HEK293 (cell line): ENCODE data around the gene MTCH1.
A peak's percentile ranks its signal among the peaks of the same experiment; 100 is the strongest.

Source experiments
- EGR2 ChIP-seq: fragments of 450-650 bp; formaldehyde crosslinking; IDR thresholded peaks from 2 replicates; pipeline ENCODE4 v1.5.1; 2016; ENCODE audit warnings: low read depth, missing biosample characterization, missing genetic modification characterization
- GLI4 ChIP-seq: fragments of 450-650 bp; formaldehyde crosslinking; IDR thresholded peaks from 2 replicates; pipeline ENCODE4 v1.5.1; 2016; ENCODE audit warnings: missing biosample characterization, missing genetic modification characterization
- KLF9 ChIP-seq: fragments of 450-650 bp; formaldehyde crosslinking; IDR thresholded peaks from 2 replicates; pipeline ENCODE4 v1.5.1; 2016; ENCODE audit warnings: missing biosample characterization, missing genetic modification characterization, low read depth
- MEIS1 ChIP-seq: sonication (generic); formaldehyde crosslinking; IDR thresholded peaks from 2 replicates; pipeline ENCODE4 v1.8.1; 2022; ENCODE audit warnings: missing genetic modification reagents, mild to moderate bottlenecking, borderline replicate concordance
- OVOL3 ChIP-seq: fragments of 450-650 bp; formaldehyde crosslinking; IDR thresholded peaks from 2 replicates; pipeline ENCODE4 v1.5.1; 2016; ENCODE audit warnings: missing biosample characterization, missing genetic modification characterization
- SALL2 ChIP-seq: fragments of 450-650 bp; formaldehyde crosslinking; IDR thresholded peaks from 2 replicates; pipeline ENCODE4 v1.5.0; 2017; ENCODE audit warnings: missing biosample characterization, mild to moderate bottlenecking, missing genetic modification characterization, borderline replicate concordance
- SP2 ChIP-seq: fragments of 450-650 bp; formaldehyde crosslinking; IDR thresholded peaks from 2 replicates; pipeline ENCODE4 v1.5.1; 2016; ENCODE audit warnings: missing biosample characterization, missing genetic modification characterization
- SP7 ChIP-seq: fragments of 450-650 bp; formaldehyde crosslinking; IDR thresholded peaks from 2 replicates; pipeline ENCODE4 v1.5.1; 2016; ENCODE audit warnings: missing biosample characterization, missing genetic modification characterization
- TRIM28 ChIP-seq: IDR thresholded peaks from 2 replicates; pipeline ENCODE4 v1.6.1; 2011; ENCODE audit warnings: low read length, control low read depth, borderline replicate concordance
- ZBTB17 ChIP-seq: fragments of 450-650 bp; formaldehyde crosslinking; IDR thresholded peaks from 2 replicates; pipeline ENCODE4 v1.5.1; 2016; ENCODE audit warnings: missing biosample characterization, missing genetic modification characterization
- ZEB2 ChIP-seq: fragments of 450-650 bp; formaldehyde crosslinking; IDR thresholded peaks from 2 replicates; pipeline ENCODE4 v1.5.1; 2016; ENCODE audit warnings: missing biosample characterization, missing genetic modification characterization
- ZFP69B ChIP-seq: fragments of 450-650 bp; formaldehyde crosslinking; IDR thresholded peaks from 2 replicates; pipeline ENCODE4 v1.5.1; 2016; ENCODE audit warnings: missing biosample characterization, missing genetic modification characterization
- ZNF184 ChIP-seq: fragments of 450-650 bp; IDR thresholded peaks from 2 replicates; pipeline ENCODE4 v1.5.1; 2018; ENCODE audit warnings: missing biosample characterization, mild to moderate bottlenecking, missing genetic modification characterization
- ZNF24 ChIP-seq: fragments of 450-650 bp; formaldehyde crosslinking; IDR thresholded peaks from 2 replicates; pipeline ENCODE4 v1.5.1; 2016; ENCODE audit warnings: missing biosample characterization, missing genetic modification characterization
- ZNF423 ChIP-seq: fragments of 450-650 bp; formaldehyde crosslinking; IDR thresholded peaks from 2 replicates; pipeline ENCODE4 v1.5.1; 2016; ENCODE audit warnings: missing biosample characterization, missing genetic modification characterization
- ZNF426 ChIP-seq: fragments of 450-650 bp; formaldehyde crosslinking; IDR thresholded peaks from 2 replicates; pipeline ENCODE4 v1.5.1; 2017; ENCODE audit warnings: missing biosample characterization, missing genetic modification characterization, mild to moderate bottlenecking, inconsistent platforms, moderate library complexity
- ZNF530 ChIP-seq: fragments of 450-650 bp; formaldehyde crosslinking; IDR thresholded peaks from 2 replicates; pipeline ENCODE4 v1.5.1; 2016; ENCODE audit warnings: low read depth, missing biosample characterization, missing genetic modification characterization
- ZNF560 ChIP-seq: fragments of 450-650 bp; formaldehyde crosslinking; IDR thresholded peaks from 2 replicates; pipeline ENCODE4 v1.5.1; 2017; ENCODE audit warnings: missing biosample characterization, missing genetic modification characterization, borderline replicate concordance
- ZNF660 ChIP-seq: fragments of 450-650 bp; IDR thresholded peaks from 2 replicates; pipeline ENCODE4 v1.5.1; 2018; ENCODE audit warnings: missing biosample characterization, mild to moderate bottlenecking, missing genetic modification characterization
- ZNF792 ChIP-seq: fragments of 450-650 bp; formaldehyde crosslinking; IDR thresholded peaks from 2 replicates; pipeline ENCODE4 v1.5.1; 2016; ENCODE audit warnings: missing biosample characterization, missing genetic modification characterization
- ZSCAN23 ChIP-seq: fragments of 450-650 bp; formaldehyde crosslinking; IDR thresholded peaks from 2 replicates; pipeline ENCODE4 v1.5.1; 2016; ENCODE audit warnings: missing biosample characterization, missing genetic modification characterization
- TF ChIP-seq, protein P1 (sequence below): fragments of 450-650 bp; formaldehyde crosslinking; IDR thresholded peaks from 2 replicates; pipeline ENCODE4 v1.5.1; 2017; ENCODE audit warnings: missing biosample characterization, mild to moderate bottlenecking, missing genetic modification characterization, moderate library complexity
- TF ChIP-seq, protein P2 (sequence below): fragments of 450-650 bp; formaldehyde crosslinking; IDR thresholded peaks from 2 replicates; pipeline ENCODE4 v1.5.1; 2016; ENCODE audit warnings: missing biosample characterization, missing genetic modification characterization
- TF ChIP-seq, protein P3 (sequence below): fragments of 450-650 bp; formaldehyde crosslinking; IDR thresholded peaks from 2 replicates; pipeline ENCODE4 v1.5.1; 2016; ENCODE audit warnings: missing biosample characterization, missing genetic modification characterization
- TF ChIP-seq, protein P4 (sequence below): fragments of 450-650 bp; formaldehyde crosslinking; IDR thresholded peaks from 2 replicates; pipeline ENCODE4 v1.5.1; 2017; ENCODE audit warnings: missing biosample characterization, missing genetic modification characterization
- TF ChIP-seq, protein P5 (sequence below): fragments of 450-650 bp; formaldehyde crosslinking; IDR thresholded peaks from 2 replicates; pipeline ENCODE4 v1.5.1; 2017; ENCODE audit warnings: missing biosample characterization, missing genetic modification characterization
- TF ChIP-seq, protein P6 (sequence below): fragments of 450-650 bp; formaldehyde crosslinking; IDR thresholded peaks from 2 replicates; pipeline ENCODE4 v1.5.1; 2016; ENCODE audit warnings: missing biosample characterization, missing genetic modification characterization

Gene MTCH1

DNA sequence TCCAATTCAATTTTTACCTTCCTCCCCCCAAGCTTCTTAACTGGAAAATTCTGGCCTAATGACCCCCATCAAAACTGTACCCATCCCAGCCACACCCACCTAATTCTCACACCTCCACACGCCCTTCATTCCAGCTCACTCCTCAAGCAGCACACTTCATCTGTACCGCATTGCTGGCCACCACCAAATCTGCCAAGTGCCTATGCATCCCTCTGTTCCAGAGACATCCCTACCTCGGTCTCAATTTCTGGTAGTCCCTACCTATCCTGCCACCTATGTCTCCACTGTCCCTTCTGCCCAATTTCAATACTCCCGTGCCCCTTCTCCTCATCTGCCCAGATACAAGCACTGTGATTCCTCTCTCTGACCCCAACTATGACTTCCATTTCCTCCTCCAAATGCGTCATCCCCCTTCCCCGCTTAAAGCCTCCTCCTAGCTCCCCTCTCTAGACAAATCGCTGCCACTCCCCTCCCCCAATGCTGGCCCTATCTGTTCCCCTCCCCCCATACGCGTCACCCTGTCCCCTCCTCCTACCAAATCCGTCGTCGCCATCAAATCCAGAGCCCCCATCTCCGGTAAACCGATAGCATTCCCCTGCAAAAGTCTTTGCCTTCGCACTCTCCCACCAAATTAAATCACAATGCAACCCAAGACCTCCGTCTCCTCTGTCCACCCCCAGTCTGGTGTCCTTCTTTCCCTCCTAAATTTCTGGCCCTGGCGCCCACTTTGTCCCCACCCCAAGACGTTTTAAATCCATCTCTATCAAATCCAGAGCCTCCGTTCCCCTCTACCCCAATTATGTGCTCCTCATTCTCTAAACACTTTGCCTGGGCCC lies 1.2 kb downstream of the MTCH1 start (continued):
- TF ChIP-seq, protein P1, sequence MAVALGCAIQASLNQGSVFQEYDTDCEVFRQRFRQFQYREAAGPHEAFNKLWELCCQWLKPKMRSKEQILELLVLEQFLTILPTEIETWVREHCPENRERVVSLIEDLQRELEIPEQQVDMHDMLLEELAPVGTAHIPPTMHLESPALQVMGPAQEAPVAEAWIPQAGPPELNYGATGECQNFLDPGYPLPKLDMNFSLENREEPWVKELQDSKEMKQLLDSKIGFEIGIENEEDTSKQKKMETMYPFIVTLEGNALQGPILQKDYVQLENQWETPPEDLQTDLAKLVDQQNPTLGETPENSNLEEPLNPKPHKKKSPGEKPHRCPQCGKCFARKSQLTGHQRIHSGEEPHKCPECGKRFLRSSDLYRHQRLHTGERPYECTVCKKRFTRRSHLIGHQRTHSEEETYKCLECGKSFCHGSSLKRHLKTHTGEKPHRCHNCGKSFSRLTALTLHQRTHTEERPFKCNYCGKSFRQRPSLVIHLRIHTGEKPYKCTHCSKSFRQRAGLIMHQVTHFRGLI (tag by site-specific recombination): no peak
- no peak; the same call in 1 of the 2 replicates for TF ChIP-seq SALL2
- TF ChIP-seq TRIM28: no peak
- TF ChIP-seq OVOL3 (tag by site-specific recombination): 0 out of 2 replicates have a peak, but pooled peaks have one; percentile 11
- TF ChIP-seq ZNF426 (tag by site-specific recombination): no peak
- TF ChIP-seq, protein P2, sequence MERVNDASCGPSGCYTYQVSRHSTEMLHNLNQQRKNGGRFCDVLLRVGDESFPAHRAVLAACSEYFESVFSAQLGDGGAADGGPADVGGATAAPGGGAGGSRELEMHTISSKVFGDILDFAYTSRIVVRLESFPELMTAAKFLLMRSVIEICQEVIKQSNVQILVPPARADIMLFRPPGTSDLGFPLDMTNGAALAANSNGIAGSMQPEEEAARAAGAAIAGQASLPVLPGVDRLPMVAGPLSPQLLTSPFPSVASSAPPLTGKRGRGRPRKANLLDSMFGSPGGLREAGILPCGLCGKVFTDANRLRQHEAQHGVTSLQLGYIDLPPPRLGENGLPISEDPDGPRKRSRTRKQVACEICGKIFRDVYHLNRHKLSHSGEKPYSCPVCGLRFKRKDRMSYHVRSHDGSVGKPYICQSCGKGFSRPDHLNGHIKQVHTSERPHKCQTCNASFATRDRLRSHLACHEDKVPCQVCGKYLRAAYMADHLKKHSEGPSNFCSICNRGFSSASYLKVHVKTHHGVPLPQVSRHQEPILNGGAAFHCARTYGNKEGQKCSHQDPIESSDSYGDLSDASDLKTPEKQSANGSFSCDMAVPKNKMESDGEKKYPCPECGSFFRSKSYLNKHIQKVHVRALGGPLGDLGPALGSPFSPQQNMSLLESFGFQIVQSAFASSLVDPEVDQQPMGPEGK: peak; percentile 86
- TF ChIP-seq ZSCAN23 (tag by site-specific recombination): 0 out of 2 replicates have a peak, but pooled peaks have one; percentile 22
- peak; percentile 45 for TF ChIP-seq ZBTB17
- TF ChIP-seq, protein P3, sequence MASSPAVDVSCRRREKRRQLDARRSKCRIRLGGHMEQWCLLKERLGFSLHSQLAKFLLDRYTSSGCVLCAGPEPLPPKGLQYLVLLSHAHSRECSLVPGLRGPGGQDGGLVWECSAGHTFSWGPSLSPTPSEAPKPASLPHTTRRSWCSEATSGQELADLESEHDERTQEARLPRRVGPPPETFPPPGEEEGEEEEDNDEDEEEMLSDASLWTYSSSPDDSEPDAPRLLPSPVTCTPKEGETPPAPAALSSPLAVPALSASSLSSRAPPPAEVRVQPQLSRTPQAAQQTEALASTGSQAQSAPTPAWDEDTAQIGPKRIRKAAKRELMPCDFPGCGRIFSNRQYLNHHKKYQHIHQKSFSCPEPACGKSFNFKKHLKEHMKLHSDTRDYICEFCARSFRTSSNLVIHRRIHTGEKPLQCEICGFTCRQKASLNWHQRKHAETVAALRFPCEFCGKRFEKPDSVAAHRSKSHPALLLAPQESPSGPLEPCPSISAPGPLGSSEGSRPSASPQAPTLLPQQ: peak; percentile 51
- TF ChIP-seq, protein P4, sequence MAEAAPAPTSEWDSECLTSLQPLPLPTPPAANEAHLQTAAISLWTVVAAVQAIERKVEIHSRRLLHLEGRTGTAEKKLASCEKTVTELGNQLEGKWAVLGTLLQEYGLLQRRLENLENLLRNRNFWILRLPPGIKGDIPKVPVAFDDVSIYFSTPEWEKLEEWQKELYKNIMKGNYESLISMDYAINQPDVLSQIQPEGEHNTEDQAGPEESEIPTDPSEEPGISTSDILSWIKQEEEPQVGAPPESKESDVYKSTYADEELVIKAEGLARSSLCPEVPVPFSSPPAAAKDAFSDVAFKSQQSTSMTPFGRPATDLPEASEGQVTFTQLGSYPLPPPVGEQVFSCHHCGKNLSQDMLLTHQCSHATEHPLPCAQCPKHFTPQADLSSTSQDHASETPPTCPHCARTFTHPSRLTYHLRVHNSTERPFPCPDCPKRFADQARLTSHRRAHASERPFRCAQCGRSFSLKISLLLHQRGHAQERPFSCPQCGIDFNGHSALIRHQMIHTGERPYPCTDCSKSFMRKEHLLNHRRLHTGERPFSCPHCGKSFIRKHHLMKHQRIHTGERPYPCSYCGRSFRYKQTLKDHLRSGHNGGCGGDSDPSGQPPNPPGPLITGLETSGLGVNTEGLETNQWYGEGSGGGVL (tag by site-specific recombination): peak; percentile 95
- TF ChIP-seq ZEB2 (tag by site-specific recombination): peak; percentile 89
- peak; percentile 89; the same call in 1 of the 2 replicates for TF ChIP-seq ZNF530 (tag by site-specific recombination)
- 0 out of 2 replicates have a peak, but pooled peaks have one; percentile 49 for TF ChIP-seq ZNF792 (tag by site-specific recombination)
- peak; percentile 78 for TF ChIP-seq SP7 (tag by site-specific recombination)
- TF ChIP-seq, protein P5, sequence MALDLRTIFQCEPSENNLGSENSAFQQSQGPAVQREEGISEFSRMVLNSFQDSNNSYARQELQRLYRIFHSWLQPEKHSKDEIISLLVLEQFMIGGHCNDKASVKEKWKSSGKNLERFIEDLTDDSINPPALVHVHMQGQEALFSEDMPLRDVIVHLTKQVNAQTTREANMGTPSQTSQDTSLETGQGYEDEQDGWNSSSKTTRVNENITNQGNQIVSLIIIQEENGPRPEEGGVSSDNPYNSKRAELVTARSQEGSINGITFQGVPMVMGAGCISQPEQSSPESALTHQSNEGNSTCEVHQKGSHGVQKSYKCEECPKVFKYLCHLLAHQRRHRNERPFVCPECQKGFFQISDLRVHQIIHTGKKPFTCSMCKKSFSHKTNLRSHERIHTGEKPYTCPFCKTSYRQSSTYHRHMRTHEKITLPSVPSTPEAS (tag by site-specific recombination): no peak
- no peak for TF ChIP-seq ZNF423 (tag by site-specific recombination)
- TF ChIP-seq ZFP69B (tag by site-specific recombination): 0 out of 2 replicates have a peak, but pooled peaks have one; percentile 41
- peak; percentile 75 for TF ChIP-seq SP2
- no peak for TF ChIP-seq ZNF560 (tag by site-specific recombination)
- 0 out of 2 replicates have a peak, but pooled peaks have one; percentile 28 for TF ChIP-seq ZNF24 (tag by site-specific recombination)
- TF ChIP-seq, protein P6, sequence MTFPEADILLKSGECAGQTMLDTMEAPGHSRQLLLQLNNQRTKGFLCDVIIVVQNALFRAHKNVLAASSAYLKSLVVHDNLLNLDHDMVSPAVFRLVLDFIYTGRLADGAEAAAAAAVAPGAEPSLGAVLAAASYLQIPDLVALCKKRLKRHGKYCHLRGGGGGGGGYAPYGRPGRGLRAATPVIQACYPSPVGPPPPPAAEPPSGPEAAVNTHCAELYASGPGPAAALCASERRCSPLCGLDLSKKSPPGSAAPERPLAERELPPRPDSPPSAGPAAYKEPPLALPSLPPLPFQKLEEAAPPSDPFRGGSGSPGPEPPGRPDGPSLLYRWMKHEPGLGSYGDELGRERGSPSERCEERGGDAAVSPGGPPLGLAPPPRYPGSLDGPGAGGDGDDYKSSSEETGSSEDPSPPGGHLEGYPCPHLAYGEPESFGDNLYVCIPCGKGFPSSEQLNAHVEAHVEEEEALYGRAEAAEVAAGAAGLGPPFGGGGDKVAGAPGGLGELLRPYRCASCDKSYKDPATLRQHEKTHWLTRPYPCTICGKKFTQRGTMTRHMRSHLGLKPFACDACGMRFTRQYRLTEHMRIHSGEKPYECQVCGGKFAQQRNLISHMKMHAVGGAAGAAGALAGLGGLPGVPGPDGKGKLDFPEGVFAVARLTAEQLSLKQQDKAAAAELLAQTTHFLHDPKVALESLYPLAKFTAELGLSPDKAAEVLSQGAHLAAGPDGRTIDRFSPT: peak; percentile 63; the same call in 1 of the 2 replicates
- TF ChIP-seq ZNF184 (tag by site-specific recombination): no peak
- no peak for TF ChIP-seq MEIS1 (CRISPR knock-in tag)
- TF ChIP-seq KLF9 (tag by site-specific recombination): peak; percentile 59; the same call in 1 of the 2 replicates
- TF ChIP-seq EGR2 (tag by site-specific recombination): peak; percentile 63; the same call in 1 of the 2 replicates
- no peak for TF ChIP-seq ZNF660 (tag by site-specific recombination)
- TF ChIP-seq GLI4 (tag by site-specific recombination): 0 out of 2 replicates have a peak, but pooled peaks have one; percentile 7
